GM19043 (cell line): ENCODE measurements around the gene ANKS1B.
"Not testable (repeated sequence)": the region's sequence is repeated elsewhere in the genome, so short reads cannot be mapped to it uniquely, and the experiment has no call there.

Experiments used
- ATAC-seq: cut with Tn5 transposase; IDR thresholded peaks from one replicate; pipeline ENCODE4 v1.9.1; 2021; ENCODE audit warnings: low read depth; ENCODE audit not compliant: unreplicated experiment

Gene ANKS1B

GRCh38 chr12:99311373-99311772 lies 673.4 kb downstream of the ANKS1B start:
- ATAC-seq: no peak

GRCh38 chr12:99309812-99310211 lies 674.9 kb downstream of the ANKS1B start:
- ATAC-seq: no peak

GRCh38 chr12:99302874-99303273 lies 681.9 kb downstream of the ANKS1B start:
- ATAC-seq: no peak

DNA sequence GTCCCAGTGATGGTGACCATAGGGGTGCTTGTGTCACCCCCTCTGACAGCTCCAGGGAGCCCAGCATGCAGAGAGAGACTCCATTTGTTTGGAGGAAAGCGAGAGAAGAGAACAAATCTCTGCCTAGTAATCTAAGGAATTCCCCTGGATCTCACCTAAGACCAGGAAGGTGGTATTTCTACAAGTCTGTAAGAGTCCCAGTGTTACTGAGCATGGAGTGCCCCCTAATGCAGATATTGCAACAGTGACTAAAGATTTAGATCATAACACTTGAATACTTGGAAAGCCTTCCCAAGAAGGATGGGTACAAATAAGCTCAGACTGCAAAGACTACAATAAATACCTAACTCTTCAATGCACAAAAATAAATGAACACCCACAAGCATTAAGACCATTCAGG lies 697.6 kb downstream of the ANKS1B start:
- no peak for ATAC-seq

DNA sequence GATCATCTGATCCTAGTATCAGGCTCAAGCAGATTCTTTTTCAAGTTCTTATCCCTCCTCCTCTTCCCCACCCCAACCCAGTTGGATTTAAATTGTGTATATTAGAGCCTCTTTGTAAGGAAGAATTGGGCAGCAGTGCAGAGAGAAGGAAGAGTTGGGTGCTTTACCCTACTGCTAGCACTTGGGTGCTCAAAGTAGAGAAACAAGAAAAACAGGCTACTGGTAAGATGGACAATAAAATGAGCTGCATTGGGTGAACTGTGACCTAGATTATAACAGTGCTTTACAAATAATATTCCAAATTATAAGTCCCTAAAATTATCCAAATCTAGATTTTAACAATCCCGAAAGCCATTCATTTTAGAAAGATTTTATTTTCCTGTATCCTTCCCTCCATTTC lies 700.6 kb downstream of the ANKS1B start:
- no peak for ATAC-seq

DNA sequence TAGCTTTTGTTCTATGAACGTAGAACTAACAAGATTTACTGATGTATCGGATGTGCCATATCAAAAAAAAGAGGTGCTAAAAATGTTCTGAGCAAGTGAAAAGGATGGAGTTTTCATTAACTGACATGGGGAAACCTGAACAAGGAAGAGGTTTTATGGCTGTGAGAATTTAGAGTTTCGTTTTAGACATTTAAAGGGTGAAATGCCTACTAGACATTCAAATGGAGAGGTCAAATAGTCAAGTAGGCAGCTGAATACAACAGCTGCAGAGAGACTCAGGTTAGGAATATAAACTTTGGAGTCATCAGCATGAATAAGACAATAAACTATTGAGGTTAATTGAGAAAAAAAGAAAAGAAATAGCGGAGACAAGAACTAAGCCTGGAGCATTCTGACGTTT lies 702.1 kb downstream of the ANKS1B start:
- no peak for ATAC-seq

DNA sequence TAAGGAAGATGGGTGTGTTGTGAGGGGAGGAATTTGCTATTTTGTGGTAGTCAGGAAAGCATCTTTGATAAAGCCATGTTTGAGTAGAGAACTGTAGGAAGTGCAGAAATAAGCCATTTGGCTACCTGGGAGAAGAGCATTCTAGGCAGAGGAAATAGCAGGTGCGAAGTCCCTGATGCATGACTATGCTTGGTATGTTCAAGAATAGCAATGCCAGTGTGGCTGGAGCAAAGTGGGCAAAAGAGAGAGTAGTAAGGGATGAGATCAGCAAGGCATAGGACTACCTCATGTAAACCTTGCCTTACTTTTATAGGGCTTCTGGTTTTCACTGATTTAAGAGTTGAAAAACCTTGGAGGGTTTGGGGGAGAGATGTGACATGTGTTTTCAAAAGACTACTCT lies 702.6 kb downstream of the ANKS1B start:
- no peak for ATAC-seq

DNA sequence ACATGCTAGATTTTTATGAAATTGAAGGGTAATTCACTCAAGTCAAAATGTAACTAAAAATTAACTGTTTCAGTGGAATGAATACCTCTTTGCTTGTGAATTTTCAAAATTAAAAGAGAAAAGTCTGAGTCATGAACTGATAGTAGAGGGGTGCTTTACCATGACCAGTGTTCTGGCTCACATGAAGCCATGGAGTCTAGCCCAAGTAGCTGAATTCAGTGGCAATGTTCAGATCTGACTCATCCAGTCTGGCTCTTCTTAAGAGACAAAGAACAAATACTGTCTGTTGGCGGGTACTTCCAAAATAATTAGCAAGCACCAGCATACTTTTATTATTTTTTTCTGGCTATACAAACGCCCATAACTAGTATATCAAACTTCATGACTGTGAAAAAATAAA lies 703.5 kb downstream of the ANKS1B start:
- no peak for ATAC-seq

DNA sequence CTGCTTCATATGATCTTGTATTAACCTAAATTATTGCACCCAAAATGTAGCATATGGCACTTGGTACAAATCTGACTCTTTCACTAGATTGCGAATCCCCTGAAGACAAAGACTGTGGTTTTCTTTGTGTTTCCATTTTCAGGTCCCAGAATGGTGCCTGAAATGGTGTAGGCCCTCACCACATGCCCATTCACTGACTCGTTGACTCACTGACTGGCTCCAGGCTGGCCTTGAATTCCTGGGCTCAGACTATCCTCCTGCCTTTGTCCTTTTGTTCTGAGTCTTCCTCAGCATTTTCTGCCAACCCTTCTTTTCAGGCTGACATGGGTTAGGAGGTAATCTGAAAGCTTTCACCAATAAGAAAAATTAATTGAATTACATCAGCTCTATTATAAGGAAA lies 705.8 kb downstream of the ANKS1B start:
- no peak for ATAC-seq

DNA sequence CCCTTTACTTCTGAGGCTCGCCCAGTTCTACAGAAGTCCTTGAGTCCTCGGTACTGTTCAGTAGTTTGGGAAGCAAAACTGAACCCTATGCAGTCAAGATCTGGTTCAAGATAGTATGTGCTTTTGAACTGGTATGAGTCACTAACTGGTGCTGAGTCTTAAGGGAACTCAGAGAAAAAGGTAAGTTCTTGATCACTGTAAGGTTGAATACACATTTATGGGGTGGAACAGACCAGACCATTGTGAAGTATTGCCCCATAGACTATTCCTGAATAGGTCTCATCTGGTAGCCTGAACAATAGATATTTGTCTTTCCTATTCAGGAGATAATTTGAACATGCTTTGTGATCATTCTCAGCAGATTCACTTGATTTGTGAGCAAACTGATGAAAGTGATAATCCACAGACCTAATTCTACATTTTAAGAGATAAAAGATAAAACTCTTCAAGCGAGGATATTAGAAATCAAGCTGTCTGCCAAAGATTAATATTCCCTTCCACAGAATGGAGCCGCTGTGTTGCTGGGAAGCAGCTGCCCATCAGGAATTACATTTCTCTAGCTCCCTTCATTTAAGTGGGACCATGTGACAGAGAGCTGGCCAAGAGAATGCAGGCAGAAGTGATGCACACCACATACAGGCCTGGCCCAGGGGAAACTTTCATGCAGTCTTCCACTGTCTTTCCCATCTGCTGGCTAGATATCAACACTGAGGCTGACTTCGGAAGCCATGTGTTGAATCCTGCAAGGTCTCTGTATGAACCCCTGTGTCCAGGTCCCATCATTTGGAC lies 707.0 kb downstream of the ANKS1B start:
- no peak for ATAC-seq

DNA sequence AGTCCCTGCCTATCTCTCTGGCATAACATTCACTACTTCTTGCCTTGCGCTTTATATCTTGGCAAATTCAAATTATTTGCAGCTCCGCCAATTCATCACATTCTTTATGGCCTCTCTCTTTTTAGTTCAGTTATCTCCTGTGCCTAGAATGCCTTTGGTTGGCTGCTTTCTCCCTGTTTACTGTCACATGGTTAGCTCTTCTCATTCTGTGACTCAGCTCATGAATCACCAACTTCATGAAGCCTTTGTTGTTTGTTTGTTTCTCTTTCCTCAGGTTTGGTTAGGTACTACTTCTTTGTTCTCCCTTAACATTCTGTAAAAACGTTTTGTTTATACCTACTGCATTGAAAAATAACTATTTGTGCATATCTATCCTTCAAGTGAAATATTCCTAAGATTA lies 713.7 kb downstream of the ANKS1B start:
- ATAC-seq: no peak

DNA sequence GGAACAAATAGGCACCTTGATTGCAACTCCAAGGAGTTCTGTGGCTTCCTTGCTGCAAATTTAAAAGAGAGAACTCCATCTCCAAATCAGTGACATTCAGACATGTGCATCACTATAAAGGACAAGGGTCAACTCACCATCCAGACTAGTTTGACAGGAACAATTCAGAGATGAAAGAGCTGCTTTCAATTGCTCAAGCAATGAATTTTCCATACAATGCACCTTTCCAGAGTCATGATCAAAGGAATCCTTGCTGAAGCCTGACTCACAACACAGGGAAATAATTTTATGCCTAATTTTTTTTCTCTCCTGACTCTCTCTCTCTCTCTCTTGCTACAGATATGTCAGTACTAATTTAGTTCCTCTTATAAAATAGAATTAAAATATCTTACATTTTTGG lies 717.7 kb downstream of the ANKS1B start:
- ATAC-seq: no peak

DNA sequence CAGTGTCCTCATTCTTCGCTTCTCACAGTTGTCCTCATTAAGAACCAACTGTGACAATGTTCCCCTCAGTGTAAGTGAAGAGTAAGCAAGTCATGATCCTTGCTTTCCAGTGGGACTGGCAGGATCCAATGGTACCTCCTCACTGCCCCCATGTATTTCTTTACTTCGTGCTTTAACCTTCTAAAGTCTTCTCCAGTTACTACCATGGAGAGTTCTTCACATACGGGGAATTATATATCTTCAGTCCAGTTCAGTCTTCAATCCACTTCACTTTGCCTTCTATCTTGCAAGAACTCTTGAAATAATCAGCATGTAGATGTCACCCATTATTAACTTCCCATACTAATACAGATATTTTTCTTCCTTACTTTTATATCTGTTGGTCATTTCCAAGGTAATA lies 719.1 kb downstream of the ANKS1B start:
- no peak for ATAC-seq

GRCh38 chr12:99261256-99261655 lies 723.5 kb downstream of the ANKS1B start:
- no peak for ATAC-seq

DNA sequence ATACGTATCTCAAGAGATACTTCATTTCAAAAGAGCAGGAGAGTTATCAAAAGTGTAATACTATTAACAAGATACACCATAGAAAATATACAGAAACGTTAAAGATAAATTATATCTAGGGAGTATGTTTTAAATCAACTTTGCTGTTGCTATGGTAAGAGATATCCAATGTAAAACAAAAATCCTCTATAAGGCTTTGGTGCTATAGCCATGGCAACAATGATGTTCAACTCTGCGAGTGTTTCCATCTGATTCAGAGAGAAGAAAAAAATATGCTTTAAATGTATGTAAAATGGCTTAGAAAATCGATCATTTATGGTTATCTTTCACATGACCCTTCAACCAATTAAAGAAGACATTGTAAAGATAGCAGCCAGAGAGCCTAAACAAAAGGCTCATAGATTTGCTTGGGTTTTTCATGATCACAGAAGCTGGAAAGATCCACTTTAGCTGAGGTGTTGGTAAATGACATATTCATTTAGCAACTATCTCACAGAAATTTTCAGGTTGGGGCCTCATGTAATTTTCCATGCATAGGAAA lies 724.2 kb downstream of the ANKS1B start:
- ATAC-seq: no peak

GRCh38 chr12:99259040-99259934 lies 725.4 kb downstream of the ANKS1B start:
- ATAC-seq: no peak

- no peak for ATAC-seq
Measured at GRCh38 chr12:99257672-99258071, 727.1 kb downstream of the ANKS1B start.

DNA sequence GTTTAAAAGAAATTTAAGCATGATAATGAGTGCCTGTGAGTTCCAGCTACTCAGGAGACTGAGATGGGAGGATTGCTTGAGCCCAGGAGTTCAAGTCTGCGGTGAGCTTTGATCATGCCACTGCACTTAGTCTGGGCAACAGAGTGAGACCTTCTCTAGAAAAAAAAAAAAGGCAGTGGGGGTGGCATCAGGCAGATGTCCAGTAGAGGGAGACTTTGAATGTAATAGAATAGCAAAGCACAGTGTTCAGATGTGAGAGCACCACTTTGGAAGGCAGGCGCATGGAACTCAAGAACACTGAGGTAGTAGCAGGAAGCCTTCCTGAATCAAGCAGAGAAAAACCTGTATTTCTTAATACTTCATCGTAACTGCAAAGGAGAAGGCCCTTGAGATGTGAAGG lies 731.7 kb downstream of the ANKS1B start:
- no peak for ATAC-seq

DNA sequence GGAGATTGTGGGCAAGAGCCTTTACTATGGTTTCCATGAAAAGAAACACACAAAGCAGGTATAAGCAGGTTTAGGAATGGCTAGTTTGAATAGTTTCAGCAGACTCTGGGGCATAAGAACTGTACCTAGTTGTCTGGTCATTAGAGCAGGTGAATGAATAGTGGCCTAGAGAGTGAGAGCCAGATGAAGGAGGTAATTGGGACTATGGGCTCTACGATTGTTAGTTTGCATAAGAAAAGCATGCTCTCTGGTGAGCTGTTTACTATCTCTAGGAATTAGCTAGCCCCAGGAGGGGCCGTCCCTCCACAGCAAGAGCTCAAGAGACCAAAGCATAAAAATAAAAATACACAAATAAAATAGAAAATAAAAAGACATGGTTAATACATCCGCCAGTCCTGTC lies 734.6 kb downstream of the ANKS1B start:
- no peak for ATAC-seq

GRCh38 chr12:99249543-99249942 lies 735.2 kb downstream of the ANKS1B start:
- ATAC-seq: no peak

GRCh38 chr12:99237907-99238538 lies 746.7 kb downstream of the ANKS1B start:
- ATAC-seq: not testable (repeated sequence)
